HL-60 (cell line): ENCODE data around the gene GPR107.
A peak's percentile ranks its signal among the peaks of the same experiment; 100 is the strongest.

Experiments
- DNase-seq, 2 experiments: peaks; one replicate each; pipeline ENCODE4 v3.0.0-alpha.2; 2010 to 2020; ENCODE audit warnings: low read depth in 1 of 2, low spot score in 1 of 2
- H3K27ac ChIP-seq: fragments of 250-450 bp; sonication (Bioruptor Pico); replicated peaks from 2 replicates; pipeline ENCODE4 v1.5.1; 2020; ENCODE audit warnings: mild to moderate bottlenecking, moderate library complexity
- H3K27me3 ChIP-seq: fragments of 250-450 bp; sonication (Bioruptor Pico); 2 replicates; pipeline ENCODE4 v1.5.1; 2021; ENCODE audit warnings: mild to moderate bottlenecking, moderate library complexity; ENCODE audit not compliant: insufficient read depth, poor library complexity, severe bottlenecking
- H3K4me3 ChIP-seq: replicated peaks from 2 replicates; pipeline ENCODE4 v1.5.1; 2011; ENCODE audit warnings: mild to moderate bottlenecking, control low read depth, low read length; ENCODE audit not compliant: insufficient read depth
- GABPA ChIP-seq: IDR thresholded peaks from 2 replicates; pipeline ENCODE4 v1.6.1; 2012; ENCODE audit warnings: low read depth
- POLR2AphosphoS5 ChIP-seq: IDR thresholded peaks from 2 replicates; pipeline ENCODE4 v1.6.1; 2012; ENCODE audit warnings: low read depth
- SPI1 ChIP-seq: IDR thresholded peaks from 2 replicates; pipeline ENCODE4 v1.6.1; 2012; ENCODE audit warnings: low read depth, mild to moderate bottlenecking, borderline replicate concordance
- TF ChIP-seq, protein P1 (sequence below): IDR thresholded peaks from 2 replicates; pipeline ENCODE4 v1.6.1; 2012; ENCODE audit warnings: low read depth; ENCODE audit not compliant: insufficient replicate concordance
- TF ChIP-seq, protein P2 (sequence below): IDR thresholded peaks from one replicate; pipeline ENCODE4 v1.5.1; 2011; ENCODE audit warnings: low read length, control low read depth, inconsistent platforms; ENCODE audit not compliant: insufficient read depth

The GPR107 gene

DNA sequence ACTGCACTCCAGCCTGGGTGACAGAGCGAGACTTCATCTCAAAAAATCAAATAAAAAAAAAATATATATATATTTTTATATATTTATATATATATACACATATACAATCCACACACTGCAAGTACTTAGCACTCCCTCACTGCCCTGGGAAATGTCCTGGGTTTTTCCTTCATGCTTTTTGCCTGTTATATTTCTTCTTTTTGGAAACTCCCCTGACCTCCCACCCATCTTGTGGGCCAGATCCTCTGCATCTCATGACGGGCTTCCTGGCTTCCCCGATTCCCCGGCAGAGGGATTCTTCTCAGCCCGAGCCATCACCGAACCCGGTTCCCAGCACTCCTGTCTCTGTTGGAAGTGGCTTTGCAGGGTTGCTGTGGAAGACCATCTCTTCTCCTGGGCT, 79.0 kb downstream of the GPR107 start:
- DNase-seq, result no peak
- H3K27ac ChIP-seq, result no peak overlapping the region
- TF ChIP-seq GABPA (no peak), SPI1 (no peak), POLR2AphosphoS5 (no peak)
- TF ChIP-seq, protein P1, sequence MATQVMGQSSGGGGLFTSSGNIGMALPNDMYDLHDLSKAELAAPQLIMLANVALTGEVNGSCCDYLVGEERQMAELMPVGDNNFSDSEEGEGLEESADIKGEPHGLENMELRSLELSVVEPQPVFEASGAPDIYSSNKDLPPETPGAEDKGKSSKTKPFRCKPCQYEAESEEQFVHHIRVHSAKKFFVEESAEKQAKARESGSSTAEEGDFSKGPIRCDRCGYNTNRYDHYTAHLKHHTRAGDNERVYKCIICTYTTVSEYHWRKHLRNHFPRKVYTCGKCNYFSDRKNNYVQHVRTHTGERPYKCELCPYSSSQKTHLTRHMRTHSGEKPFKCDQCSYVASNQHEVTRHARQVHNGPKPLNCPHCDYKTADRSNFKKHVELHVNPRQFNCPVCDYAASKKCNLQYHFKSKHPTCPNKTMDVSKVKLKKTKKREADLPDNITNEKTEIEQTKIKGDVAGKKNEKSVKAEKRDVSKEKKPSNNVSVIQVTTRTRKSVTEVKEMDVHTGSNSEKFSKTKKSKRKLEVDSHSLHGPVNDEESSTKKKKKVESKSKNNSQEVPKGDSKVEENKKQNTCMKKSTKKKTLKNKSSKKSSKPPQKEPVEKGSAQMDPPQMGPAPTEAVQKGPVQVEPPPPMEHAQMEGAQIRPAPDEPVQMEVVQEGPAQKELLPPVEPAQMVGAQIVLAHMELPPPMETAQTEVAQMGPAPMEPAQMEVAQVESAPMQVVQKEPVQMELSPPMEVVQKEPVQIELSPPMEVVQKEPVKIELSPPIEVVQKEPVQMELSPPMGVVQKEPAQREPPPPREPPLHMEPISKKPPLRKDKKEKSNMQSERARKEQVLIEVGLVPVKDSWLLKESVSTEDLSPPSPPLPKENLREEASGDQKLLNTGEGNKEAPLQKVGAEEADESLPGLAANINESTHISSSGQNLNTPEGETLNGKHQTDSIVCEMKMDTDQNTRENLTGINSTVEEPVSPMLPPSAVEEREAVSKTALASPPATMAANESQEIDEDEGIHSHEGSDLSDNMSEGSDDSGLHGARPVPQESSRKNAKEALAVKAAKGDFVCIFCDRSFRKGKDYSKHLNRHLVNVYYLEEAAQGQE, result no peak
- TF ChIP-seq, protein P2, sequence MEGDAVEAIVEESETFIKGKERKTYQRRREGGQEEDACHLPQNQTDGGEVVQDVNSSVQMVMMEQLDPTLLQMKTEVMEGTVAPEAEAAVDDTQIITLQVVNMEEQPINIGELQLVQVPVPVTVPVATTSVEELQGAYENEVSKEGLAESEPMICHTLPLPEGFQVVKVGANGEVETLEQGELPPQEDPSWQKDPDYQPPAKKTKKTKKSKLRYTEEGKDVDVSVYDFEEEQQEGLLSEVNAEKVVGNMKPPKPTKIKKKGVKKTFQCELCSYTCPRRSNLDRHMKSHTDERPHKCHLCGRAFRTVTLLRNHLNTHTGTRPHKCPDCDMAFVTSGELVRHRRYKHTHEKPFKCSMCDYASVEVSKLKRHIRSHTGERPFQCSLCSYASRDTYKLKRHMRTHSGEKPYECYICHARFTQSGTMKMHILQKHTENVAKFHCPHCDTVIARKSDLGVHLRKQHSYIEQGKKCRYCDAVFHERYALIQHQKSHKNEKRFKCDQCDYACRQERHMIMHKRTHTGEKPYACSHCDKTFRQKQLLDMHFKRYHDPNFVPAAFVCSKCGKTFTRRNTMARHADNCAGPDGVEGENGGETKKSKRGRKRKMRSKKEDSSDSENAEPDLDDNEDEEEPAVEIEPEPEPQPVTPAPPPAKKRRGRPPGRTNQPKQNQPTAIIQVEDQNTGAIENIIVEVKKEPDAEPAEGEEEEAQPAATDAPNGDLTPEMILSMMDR, result no peak
- H3K27me3 ChIP-seq, result no peaks in the 10 kb centered on the region
- no peak overlapping the region for H3K4me3 ChIP-seq

DNA sequence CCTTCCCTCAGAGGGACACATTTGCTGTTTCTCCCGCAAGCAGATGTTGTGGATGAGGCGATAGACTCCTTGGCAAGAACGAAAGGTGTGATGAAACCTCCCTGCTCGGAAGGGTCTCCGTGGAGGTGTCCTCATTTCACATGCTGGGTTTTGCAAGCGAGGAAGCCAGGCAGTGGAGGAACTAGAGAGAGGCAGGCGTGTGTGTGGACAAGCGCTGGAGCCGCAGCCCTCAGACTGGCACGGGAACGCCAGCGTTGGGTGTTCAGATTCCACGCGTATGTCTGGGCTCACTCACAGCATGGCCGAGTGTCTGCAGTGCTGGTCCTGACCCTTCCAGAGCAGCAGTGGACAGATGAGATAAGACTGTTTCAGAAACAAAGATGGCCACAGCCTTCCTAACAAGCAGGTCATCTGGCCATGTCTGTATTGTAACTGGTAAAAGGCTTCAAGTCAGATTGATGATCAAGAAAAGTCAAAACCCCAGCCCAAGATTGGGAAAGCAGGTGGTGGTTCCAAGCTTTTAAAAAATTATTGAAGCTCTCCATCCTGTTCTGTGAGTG, 83.5 kb downstream of the GPR107 start:
- peak in 1 of 2 experiments; percentile 18 for DNase-seq
- H3K27ac ChIP-seq, result no peak overlapping the region
- H3K4me3 ChIP-seq, result no peak overlapping the region
- TF ChIP-seq GABPA, result no peak
- TF ChIP-seq, protein P1, result no peak
- TF ChIP-seq, protein P2, result no peak
- no peak for TF ChIP-seq POLR2AphosphoS5
- TF ChIP-seq SPI1, result no peak
- H3K27me3 ChIP-seq, result no peaks in the 10 kb centered on the region

DNA sequence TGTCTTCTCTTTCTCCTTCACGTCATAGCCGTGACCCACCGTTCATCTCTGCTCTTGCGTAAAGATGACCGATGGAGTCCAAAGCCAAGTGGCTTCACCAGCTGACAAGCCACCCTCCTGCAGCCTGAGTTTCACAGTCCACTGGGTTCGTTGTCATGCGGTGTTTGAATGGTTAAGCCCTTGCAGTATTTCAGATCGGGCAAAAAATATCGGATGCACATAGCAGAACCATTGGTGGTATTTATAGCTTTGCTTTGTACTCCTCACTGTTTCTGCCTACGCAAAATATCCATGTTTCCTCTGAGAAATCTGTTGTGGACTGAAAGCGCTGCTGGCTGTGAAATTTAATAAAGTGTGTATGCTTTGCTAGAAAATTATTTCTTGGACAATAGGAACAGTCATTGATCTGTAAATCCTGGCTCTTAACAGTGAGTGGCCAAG, 84.0 kb downstream of the GPR107 start:
- H3K27ac ChIP-seq, result no peak overlapping the region
- no peak overlapping the region for H3K4me3 ChIP-seq
- H3K27me3 ChIP-seq, result no peaks in the 10 kb centered on the region
- no peak for DNase-seq
- TF ChIP-seq GABPA (no peak), SPI1 (no peak)

DNA sequence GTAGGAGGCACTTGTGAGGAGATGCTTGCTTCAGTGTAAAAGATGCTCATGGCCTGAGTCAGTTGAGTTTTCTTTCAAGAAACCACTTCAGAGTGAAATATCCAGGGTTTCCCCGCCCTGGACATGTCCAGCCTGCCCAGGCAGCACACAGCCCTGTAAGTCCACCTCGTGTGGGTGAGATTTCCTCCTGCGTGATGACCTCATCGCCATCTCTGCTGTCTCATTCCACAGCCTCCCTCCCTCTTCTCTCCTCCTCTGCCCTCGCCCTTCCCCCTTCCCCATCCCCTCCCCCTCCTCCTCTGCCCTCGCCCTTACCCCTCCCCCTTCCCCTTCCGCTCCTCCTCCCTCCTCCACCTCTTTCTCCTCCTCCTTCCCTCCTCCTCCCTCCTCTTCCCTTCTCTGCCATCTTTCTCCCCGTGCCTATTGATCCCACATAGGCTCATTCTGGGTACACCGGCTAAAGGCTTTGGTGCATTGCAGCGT, 84.5 kb downstream of the GPR107 start:
- H3K4me3 ChIP-seq, result no peak overlapping the region
- no peak overlapping the region for H3K27ac ChIP-seq
- TF ChIP-seq POLR2AphosphoS5, result no peak
- TF ChIP-seq GABPA, result no peak
- TF ChIP-seq SPI1, result no peak
- TF ChIP-seq, protein P2, result no peak
- TF ChIP-seq, protein P1, result no peak
- no peaks in the 10 kb centered on the region for H3K27me3 ChIP-seq
- DNase-seq, result peak; percentile 35 to 63
